Measurements from ENCODE around the gene TSPOAP1.

Gene TSPOAP1

GRCh38 chr17:58329035-58329809 is 627 bp upstream of the TSPOAP1 start:
- DNase-seq = peak; percentile 98

GRCh38 chr17:58327363-58328194 is 1.0 kb downstream of the TSPOAP1 start:
- peak; percentile 51 for DNase-seq

- DNase-seq = no peak
Observed at GRCh38 chr17:58326609-58327362, 1.8 kb downstream of the TSPOAP1 start.

- peak; percentile 17 for DNase-seq
Observed at GRCh38 chr17:58325976-58326468, 2.6 kb downstream of the TSPOAP1 start.

- no peak for DNase-seq
Observed at GRCh38 chr17:58325289-58325726, 3.3 kb downstream of the TSPOAP1 start.

- DNase-seq = peak; percentile 24
Observed at GRCh38 chr17:58324409-58325288, 3.9 kb downstream of the TSPOAP1 start.

- no peak for DNase-seq
Observed at GRCh38 chr17:58324056-58324408, 4.6 kb downstream of the TSPOAP1 start.

- no peak for DNase-seq
Observed at GRCh38 chr17:58323366-58324055, 5.1 kb downstream of the TSPOAP1 start.

GRCh38 chr17:58322581-58323185 is 5.9 kb downstream of the TSPOAP1 start:
- DNase-seq = no peak

- no peak for DNase-seq
Observed at GRCh38 chr17:58321571-58322525, 6.7 kb downstream of the TSPOAP1 start.

- DNase-seq = no peak
Observed at GRCh38 chr17:58320570-58321323, 7.8 kb downstream of the TSPOAP1 start.

GRCh38 chr17:58320163-58320558 is 8.4 kb downstream of the TSPOAP1 start:
- DNase-seq = no peak

- no peak for DNase-seq
Observed at GRCh38 chr17:58319173-58320162, 9.1 kb downstream of the TSPOAP1 start.

- no peak for DNase-seq
Observed at GRCh38 chr17:58318627-58319172, 9.9 kb downstream of the TSPOAP1 start.

GRCh38 chr17:58318065-58318481 is 10.5 kb downstream of the TSPOAP1 start:
- DNase-seq = no peak

GRCh38 chr17:58317421-58318064 is 11.1 kb downstream of the TSPOAP1 start:
- DNase-seq = peak; percentile 77
